ENCODE results near the gene MS4A18. TPM values are rescaled to one million over a fixed set of nuclear protein-coding genes. Genes with fewer than 3 reads are reported as not detected.

Gene MS4A18
- total and polyA plus RNA-seq, 2 donors (not counting 3 experiments of a cell fraction or from before 2014, with no cell fraction given), result not detected

DNA sequence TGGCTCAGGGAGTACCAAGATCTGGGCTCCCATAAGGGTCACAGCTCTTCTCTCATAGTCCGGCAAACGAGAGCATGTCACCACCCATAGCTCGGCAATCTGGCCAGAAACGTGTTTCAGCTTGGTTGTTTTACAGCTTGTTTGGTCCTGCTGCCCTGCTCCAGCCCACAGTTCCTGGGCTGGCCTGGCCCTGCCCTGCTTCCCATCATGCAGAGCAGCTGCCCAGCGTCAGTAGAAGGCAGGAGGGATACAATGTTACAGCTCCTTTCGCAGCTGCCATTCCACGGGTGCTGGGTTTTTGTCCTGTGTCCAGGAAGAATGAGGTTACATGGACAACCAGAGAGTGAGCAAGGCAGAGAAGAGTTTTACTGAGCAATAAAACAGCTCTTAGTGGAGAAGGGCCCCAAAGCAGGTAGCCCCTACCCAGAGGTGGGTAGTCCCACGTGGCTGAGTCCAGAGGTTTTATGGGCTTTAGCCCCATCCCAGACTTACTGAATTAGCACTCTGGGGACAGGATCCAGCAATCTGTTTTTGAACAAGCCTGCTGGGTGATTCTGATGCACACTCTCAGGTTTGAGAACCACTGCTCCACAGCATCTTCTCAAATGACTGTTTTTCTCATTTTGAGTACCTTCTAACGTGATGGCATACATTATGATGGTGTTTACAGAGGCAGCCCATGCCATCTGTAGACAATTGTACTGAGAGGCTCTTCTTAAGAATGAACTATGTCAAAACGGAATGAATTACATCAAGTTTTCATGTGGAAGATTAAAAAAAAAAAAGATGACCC is 5.8 kb upstream of the MS4A18 start:
- no peaks in the 10 kb centered on the region for H3K9me1 ChIP-seq (replicated peaks; ENCODE audit: control insufficient read depth, extremely low read depth, insufficient read depth, low read length)
- H3K9me3 ChIP-seq (replicated peaks; ENCODE audit: control insufficient read depth, insufficient read depth, low read length), result no peaks in the 10 kb centered on the region
- H3K79me2 ChIP-seq (ENCODE audit: control insufficient read depth, insufficient read depth, low read length), result no peaks in the 10 kb centered on the region
- H4K20me1 ChIP-seq (replicated peaks; ENCODE audit: control insufficient read depth, extremely low read depth, insufficient read depth, low read length), result no peaks in the 10 kb centered on the region
- no peaks in the 10 kb centered on the region for H3K36me3 ChIP-seq (ENCODE audit: control insufficient read depth in 2 of 2, extremely low read depth in 1 of 2, insufficient read depth in 2 of 2, low read length in 2 of 2)
- POLR2A ChIA-PET, result no interaction called here
- TF ChIP-seq, protein P1, sequence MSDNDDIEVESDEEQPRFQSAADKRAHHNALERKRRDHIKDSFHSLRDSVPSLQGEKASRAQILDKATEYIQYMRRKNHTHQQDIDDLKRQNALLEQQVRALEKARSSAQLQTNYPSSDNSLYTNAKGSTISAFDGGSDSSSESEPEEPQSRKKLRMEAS (IDR thresholded peaks at IDR 0.05; ENCODE audit: insufficient read depth, insufficient read length), result no peak
- no peak for TF ChIP-seq EZH2 (IDR thresholded peaks at IDR 0.05; ENCODE audit: borderline replicate concordance, low read depth, low read length, severe bottlenecking)
- TF ChIP-seq MYC (IDR thresholded peaks at IDR 0.05; ENCODE audit: low read depth, low read length), result no peak
- TF ChIP-seq FOS (IDR thresholded peaks at IDR 0.05; ENCODE audit: borderline replicate concordance, insufficient read depth, low read length), result no peak
- TF ChIP-seq JUN (IDR thresholded peaks at IDR 0.05; ENCODE audit: borderline replicate concordance, insufficient read depth, insufficient read length, low read depth), result no peak
- TF ChIP-seq, protein P2, sequence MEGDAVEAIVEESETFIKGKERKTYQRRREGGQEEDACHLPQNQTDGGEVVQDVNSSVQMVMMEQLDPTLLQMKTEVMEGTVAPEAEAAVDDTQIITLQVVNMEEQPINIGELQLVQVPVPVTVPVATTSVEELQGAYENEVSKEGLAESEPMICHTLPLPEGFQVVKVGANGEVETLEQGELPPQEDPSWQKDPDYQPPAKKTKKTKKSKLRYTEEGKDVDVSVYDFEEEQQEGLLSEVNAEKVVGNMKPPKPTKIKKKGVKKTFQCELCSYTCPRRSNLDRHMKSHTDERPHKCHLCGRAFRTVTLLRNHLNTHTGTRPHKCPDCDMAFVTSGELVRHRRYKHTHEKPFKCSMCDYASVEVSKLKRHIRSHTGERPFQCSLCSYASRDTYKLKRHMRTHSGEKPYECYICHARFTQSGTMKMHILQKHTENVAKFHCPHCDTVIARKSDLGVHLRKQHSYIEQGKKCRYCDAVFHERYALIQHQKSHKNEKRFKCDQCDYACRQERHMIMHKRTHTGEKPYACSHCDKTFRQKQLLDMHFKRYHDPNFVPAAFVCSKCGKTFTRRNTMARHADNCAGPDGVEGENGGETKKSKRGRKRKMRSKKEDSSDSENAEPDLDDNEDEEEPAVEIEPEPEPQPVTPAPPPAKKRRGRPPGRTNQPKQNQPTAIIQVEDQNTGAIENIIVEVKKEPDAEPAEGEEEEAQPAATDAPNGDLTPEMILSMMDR (IDR thresholded peaks at IDR 0.05; ENCODE audit: extremely low read depth in 1 of 2, insufficient read depth in 1 of 2, low read depth in 1 of 2, low read length in 2 of 2), result no peak
- TF ChIP-seq GATA2 (IDR thresholded peaks at IDR 0.05; ENCODE audit: insufficient read depth, insufficient read length, low read depth, low read length), result no peak
- no peak for TF ChIP-seq POLR2A (IDR thresholded peaks at IDR 0.05; ENCODE audit: low read depth, low read length)
- no peak for TF ChIP-seq POLR2AphosphoS5 (IDR thresholded peaks at IDR 0.05; ENCODE audit: insufficient read depth, low read depth, low read length)
- H3K27ac ChIP-seq (ENCODE audit: insufficient read depth, low read depth, low read length), result no peak overlapping the region
- FAIRE-seq (no peak), DNase-seq (ENCODE audit: low read depth, low spot score) (no peak)
- H3K4me3 ChIP-seq (replicated peaks in 1 of 3; ENCODE audit: insufficient read depth in 1 of 3, low read depth in 1 of 3, low read length in 3 of 3), result no peak overlapping the region
- no TSS peak for BruUV-seq (replicated peaks)
- no peak overlapping the region for H3K4me2 ChIP-seq (ENCODE audit: insufficient read depth, low read length)
- H3K27me3 ChIP-seq (ENCODE audit: control insufficient read depth in 2 of 2, insufficient read depth in 2 of 2, low read length in 2 of 2), result no peaks in the 10 kb centered on the region
- H2AFZ ChIP-seq (ENCODE audit: low read depth, low read length), result no peak overlapping the region
- no peak overlapping the region for H3K9ac ChIP-seq (replicated peaks; ENCODE audit: extremely low read depth, insufficient read depth, low read length)
- no peaks in the 10 kb centered on the region for H3K4me1 ChIP-seq (ENCODE audit: control insufficient read depth, extremely low read depth, insufficient read depth, low read length)
- CTCF ChIA-PET, result no interaction called here
- intact Hi-C loops (cut with micrococcal nuclease), result no loop called here
- dilution Hi-C loops (cut with MboI; ENCODE audit: extremely low pct_ligation_motif_present, low sequenced_read_pairs), result no loop called here

Measured in endothelial cell of umbilical vein (primary cell).